CD4-positive, alpha-beta T cell treated with Interleukin-4 for 1 hour (primary cell): ENCODE data around the gene C2CD4C.
"Not testable (repeated sequence)": the region's sequence is repeated elsewhere in the genome, so short reads cannot be mapped to it uniquely, and the experiment has no call there.

ENCODE experiments used
- DNase-seq, 2 donors: peaks; one replicate each; pipeline ENCODE4 v3.0.0-alpha.2; 2020 to 2022

Gene C2CD4C

GRCh38 chr19:362154-362553 lies 46.8 kb downstream of the C2CD4C start:
- no peak for DNase-seq

GRCh38 chr19:359653-359925 lies 49.4 kb downstream of the C2CD4C start:
- DNase-seq: no peak

- DNase-seq: not testable (repeated sequence)
Measured at GRCh38 chr19:355536-355935, 53.4 kb downstream of the C2CD4C start.
